HepG2 (cell line): Measurements from ENCODE around the gene XRCC5. TPM values are rescaled to one million over a fixed set of nuclear protein-coding genes. Genes with fewer than 3 reads are reported as not detected.

ENCODE experiments used
- BCL6 ChIP-seq: IDR thresholded peaks from 2 replicates; pipeline ENCODE4 v1.6.1; 2016; ENCODE audit warnings: missing genetic modification reagents, missing compliant biosample characterization
- ESRRA ChIP-seq: sonication (generic); formaldehyde crosslinking; IDR thresholded peaks from 2 replicates; pipeline ENCODE4 v1.5.1; 2020; ENCODE audit warnings: mild to moderate bottlenecking, low read depth, missing genetic modification reagents
- HNRNPK ChIP-seq: fragments of 200-400 bp; formaldehyde crosslinking; IDR thresholded peaks from 2 replicates; pipeline ENCODE4 v1.6.1; 2018; ENCODE audit warnings: low read length, low read depth, moderate library complexity, mild to moderate bottlenecking; ENCODE audit not compliant: poor library complexity, severe bottlenecking
- KDM1A ChIP-seq: IDR thresholded peaks from 2 replicates; pipeline ENCODE4 v1.6.1; 2016; ENCODE audit warnings: missing compliant biosample characterization
- PBX2 ChIP-seq: IDR thresholded peaks from 2 replicates; pipeline ENCODE4 v1.6.1; 2016; ENCODE audit warnings: control low read depth
- SALL1 ChIP-seq: sonication (generic); formaldehyde crosslinking; IDR thresholded peaks from 2 replicates; pipeline ENCODE4 v1.8.0; 2022; ENCODE audit warnings: mild to moderate bottlenecking, missing genetic modification reagents
- SIN3A ChIP-seq: IDR thresholded peaks from 2 replicates; pipeline ENCODE4 v1.6.1; 2011; ENCODE audit warnings: low read depth, mild to moderate bottlenecking, control low read depth, low read length, borderline replicate concordance
- THAP7 ChIP-seq: sonication (generic); formaldehyde crosslinking; IDR thresholded peaks from 2 replicates; pipeline ENCODE4 v1.8.1; 2023; ENCODE audit warnings: mild to moderate bottlenecking, missing genetic modification reagents
- ZBTB46 ChIP-seq: sonication (generic); formaldehyde crosslinking; IDR thresholded peaks from 2 replicates; pipeline ENCODE4 v1.4.0; 2020; ENCODE audit warnings: mild to moderate bottlenecking, missing genetic modification reagents, borderline replicate concordance
- ZNF142 ChIP-seq: sonication (generic); formaldehyde crosslinking; IDR thresholded peaks from 2 replicates; pipeline ENCODE4 v1.4.0; 2020; ENCODE audit warnings: missing genetic modification reagents
- ZNF230 ChIP-seq: sonication (generic); formaldehyde crosslinking; IDR thresholded peaks from 2 replicates; pipeline ENCODE4 v1.4.0; 2020; ENCODE audit warnings: mild to moderate bottlenecking, missing genetic modification reagents
- ZNF432 ChIP-seq: sonication (generic); formaldehyde crosslinking; IDR thresholded peaks from 2 replicates; pipeline ENCODE4 v1.5.0; 2020; ENCODE audit warnings: missing genetic modification reagents, mild to moderate bottlenecking, borderline replicate concordance
- ZNF484 ChIP-seq: sonication (generic); formaldehyde crosslinking; IDR thresholded peaks from 2 replicates; pipeline ENCODE4 v1.5.1; 2020; ENCODE audit warnings: mild to moderate bottlenecking, low read depth, missing genetic modification reagents, borderline replicate concordance
- ZSCAN30 ChIP-seq: sonication (generic); formaldehyde crosslinking; IDR thresholded peaks from 2 replicates; pipeline ENCODE4 v1.5.0; 2020; ENCODE audit warnings: mild to moderate bottlenecking, missing genetic modification reagents
- ZXDC ChIP-seq: sonication (generic); formaldehyde crosslinking; IDR thresholded peaks from 2 replicates; pipeline ENCODE4 v1.5.0; 2020; ENCODE audit warnings: mild to moderate bottlenecking, missing genetic modification reagents
- polyA plus RNA-seq, 8 experiments: library from polyadenylated mRNA; depleted of rRNA in 3 of 8; stranded (reverse) in 7 of 8; unstranded in 1 of 8; fragments of >200 nt; fragmentation: Illumina TruSeq in 4 of 8; extraction: Trizol in 4 of 8; gene quantifications; 2 replicates each; pipeline versions ENCODE4 v1.2.1 to v1.2.3, GENCODE V29; 2011 to 2016; ENCODE audit warnings: low read depth in 4 of 8, missing spikeins in 1 of 8, mixed read lengths in 1 of 8; ENCODE audit not compliant: insufficient read depth in 1 of 8
- total RNA-seq, 5 experiments: library from RNA; depleted of rRNA; stranded (reverse); fragments of >200 nt; fragmentation: Illumina TruSeq; extraction: Trizol; gene quantifications; 2 replicates each; pipeline ENCODE4 v1.2.3, GENCODE V29; 2016; ENCODE audit warnings: low read depth in 1 of 5

XRCC5 gene
- total and polyA plus RNA-seq, 2 of the 13 experiments (the other 11 are each of a cell fraction or from before 2014, with no cell fraction given): 264 to 454 TPM

- no peak for TF ChIP-seq PBX2
- TF ChIP-seq HNRNPK: no peak
- no peak for TF ChIP-seq ZNF432 (CRISPR knock-in tag)
- no peak for TF ChIP-seq ZNF484 (CRISPR knock-in tag)
- TF ChIP-seq KDM1A (CRISPR knock-in tag): no peak
- no peak for TF ChIP-seq BCL6
- no peak for TF ChIP-seq ZNF142 (CRISPR knock-in tag)
- TF ChIP-seq ZBTB46 (CRISPR knock-in tag): no peak
- TF ChIP-seq SALL1: peak; percentile 57; the same call in 1 of the 2 replicates
- TF ChIP-seq ESRRA (CRISPR knock-in tag): 0 out of 2 replicates have a peak, but pooled peaks have one; percentile 42
- no peak; the same call in 1 of the 2 replicates for TF ChIP-seq ZNF230
- TF ChIP-seq ZSCAN30 (CRISPR knock-in tag): no peak
- TF ChIP-seq ZXDC (CRISPR knock-in tag): no peak
- TF ChIP-seq SIN3A: peak; percentile 47; the same call in 1 of the 2 replicates
- TF ChIP-seq THAP7 (CRISPR knock-in tag): peak; percentile 61; the same call in 1 of the 2 replicates
Measured at GRCh38 chr2:216083464-216084281, 25.5 kb upstream of the XRCC5 start (continued).
